Ishikawa (cell line): ENCODE results near the gene RANBP9.

Experiments used
- CEBPB ChIP-seq: IDR thresholded peaks from 2 replicates; pipeline ENCODE4 v1.6.1; 2012
- CREB1 ChIP-seq: IDR thresholded peaks from 2 replicates; pipeline ENCODE4 v1.6.1; 2012; ENCODE audit warnings: low read depth
- EGR1 ChIP-seq: IDR thresholded peaks from 2 replicates; pipeline ENCODE4 v1.6.1; 2012
- EP300 ChIP-seq: IDR thresholded peaks from 2 replicates; pipeline ENCODE4 v1.6.1; 2012; ENCODE audit warnings: borderline replicate concordance
- FOXM1 ChIP-seq: IDR thresholded peaks from 2 replicates; pipeline ENCODE4 v1.6.1; 2012; ENCODE audit warnings: low read depth, borderline replicate concordance
- MAX ChIP-seq: IDR thresholded peaks from 2 replicates; pipeline ENCODE4 v1.6.1; 2012
- NFIC ChIP-seq: IDR thresholded peaks from 2 replicates; pipeline ENCODE4 v1.6.1; 2012
- RAD21 ChIP-seq: IDR thresholded peaks from 2 replicates; pipeline ENCODE4 v1.6.1; 2012; ENCODE audit warnings: low read depth
- REST ChIP-seq: IDR thresholded peaks from 2 replicates; pipeline ENCODE4 v1.6.1; 2012; ENCODE audit warnings: low read depth, mild to moderate bottlenecking
- TAF1 ChIP-seq: IDR thresholded peaks from 2 replicates; pipeline ENCODE4 v1.6.1; 2012; ENCODE audit warnings: low read depth, mild to moderate bottlenecking
- TCF12 ChIP-seq: IDR thresholded peaks from 2 replicates; pipeline ENCODE4 v1.6.1; 2012; ENCODE audit warnings: low read depth
- TEAD4 ChIP-seq: IDR thresholded peaks from 2 replicates; pipeline ENCODE4 v1.6.1; 2012
- USF1 ChIP-seq: IDR thresholded peaks from 2 replicates; pipeline ENCODE4 v1.6.1; 2012
- YY1 ChIP-seq: IDR thresholded peaks from 2 replicates; pipeline ENCODE4 v1.6.1; 2012; ENCODE audit warnings: low read depth
- ZBTB7A ChIP-seq: IDR thresholded peaks from 2 replicates; pipeline ENCODE4 v1.6.1; 2012; ENCODE audit warnings: low read depth

The RANBP9 gene

DNA sequence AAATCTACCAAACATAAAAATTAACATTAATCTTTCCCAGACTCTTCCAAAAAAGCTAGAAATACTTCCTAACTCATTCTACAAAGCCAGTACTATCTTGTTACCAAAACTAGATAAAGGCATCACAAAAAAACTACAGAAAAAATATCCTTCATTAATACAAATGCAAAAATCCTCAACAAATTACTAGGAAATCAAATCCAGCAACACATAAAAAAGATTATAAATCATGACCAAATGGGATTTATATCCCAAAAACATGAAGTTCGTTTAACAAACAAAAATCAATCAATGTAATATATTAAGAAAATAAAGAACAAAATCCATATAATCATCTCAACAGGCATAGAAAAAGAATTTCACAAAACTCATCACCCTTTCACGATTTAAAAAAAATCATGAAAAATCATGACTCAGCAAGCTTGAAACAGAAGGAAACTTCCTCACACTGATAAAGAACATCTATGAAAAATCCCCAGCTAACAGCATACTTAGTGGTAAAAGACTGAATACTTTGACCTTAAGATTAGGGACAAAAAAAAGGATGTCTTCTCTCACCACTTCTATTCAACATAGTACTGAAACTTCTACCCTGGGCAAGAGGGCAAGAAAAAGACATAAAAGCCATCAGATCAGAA is 43.2 kb downstream of the RANBP9 start:
- TF ChIP-seq MAX (no peak), TAF1 (no peak), RAD21 (no peak), NFIC (no peak), ZBTB7A (no peak), EGR1 (no peak), EP300 (no peak), YY1 (no peak), FOXM1 (no peak), REST (no peak), TCF12 (no peak), USF1 (no peak)

DNA sequence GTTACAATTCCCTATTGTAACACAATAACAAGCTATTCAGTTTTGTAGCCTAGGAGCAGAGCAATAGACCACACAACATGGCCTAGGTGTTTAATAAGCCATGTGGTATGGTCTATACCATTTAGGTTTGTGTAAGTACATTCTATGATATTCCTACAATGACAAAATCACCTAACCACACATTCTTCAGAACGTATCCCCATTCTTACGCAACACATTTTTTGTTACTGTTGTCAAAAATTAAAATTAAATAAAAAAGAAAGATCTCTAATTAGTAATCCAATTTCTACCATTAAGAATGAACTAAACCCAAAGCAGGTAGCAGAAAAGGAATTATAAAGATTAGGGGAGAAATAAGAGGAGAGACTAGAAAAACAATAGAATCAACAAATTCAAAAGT is 44.0 kb downstream of the RANBP9 start:
- no peak for TF ChIP-seq ZBTB7A
- no peak for TF ChIP-seq NFIC
- TF ChIP-seq CREB1 = no peak
- TF ChIP-seq REST = no peak
- TF ChIP-seq TEAD4 = no peak
- TF ChIP-seq FOXM1 = no peak
- no peak for TF ChIP-seq USF1
- TF ChIP-seq TAF1 = no peak
- TF ChIP-seq EP300 = no peak
- TF ChIP-seq TCF12 = no peak
- no peak for TF ChIP-seq MAX
- no peak for TF ChIP-seq EGR1
- no peak; the same call in 1 of the 2 replicates for TF ChIP-seq CEBPB
- no peak for TF ChIP-seq YY1
- no peak for TF ChIP-seq RAD21

- TF ChIP-seq ZBTB7A (no peak), USF1 (no peak), REST (no peak), TAF1 (no peak), TCF12 (no peak), RAD21 (no peak), CREB1 (no peak), EP300 (no peak), YY1 (no peak), FOXM1 (no peak), EGR1 (no peak), CEBPB (no peak), NFIC (no peak), MAX (no peak), TEAD4 (no peak)
These were observed 45.2 kb downstream of the RANBP9 start for GRCh38 chr6:13666194-13667105.
